Measurements from ENCODE around the gene HS3ST4.

The HS3ST4 gene

DNA sequence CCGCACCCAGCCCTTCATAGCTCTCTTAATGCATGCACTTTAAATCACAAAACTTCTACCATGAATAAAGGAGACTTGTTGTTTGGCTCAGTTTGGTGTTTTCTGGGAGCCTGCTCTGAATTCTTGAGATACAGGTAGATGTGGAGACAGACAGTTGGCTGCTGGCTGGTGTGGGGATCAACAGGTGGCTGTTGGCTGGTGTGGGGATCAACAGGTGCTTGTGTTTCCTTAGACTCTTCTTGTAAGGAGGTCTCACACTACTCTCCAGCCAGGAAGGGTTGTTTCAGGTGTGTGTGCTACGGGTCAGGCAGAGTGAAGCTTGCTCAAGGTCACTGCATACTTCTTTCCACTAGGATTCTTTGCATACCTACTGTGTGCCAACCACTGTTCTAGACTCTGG is 265.9 kb downstream of the HS3ST4 start:
- Histone ChIP-seq H3K4me2 (no peak overlapping the region), H3K27me3 (ENCODE audit: insufficient read depth, low read depth) (no peaks in the 10 kb centered on the region), H3K4me3 (IDR thresholded peaks at IDR 0.05; ENCODE audit: insufficient read depth, low read depth, low read length) (no peak overlapping the region), H3K27ac (no peak overlapping the region), H3K9ac (no peak overlapping the region), H3K4me1 (ENCODE audit: low read depth, poor library complexity, severe bottlenecking) (no peaks in the 10 kb centered on the region), H2AFZ (ENCODE audit: low read depth) (no peak overlapping the region), H3K79me2 (ENCODE audit: insufficient read depth, low read depth) (no peaks in the 10 kb centered on the region), H3K36me3 (ENCODE audit: insufficient read depth) (no peaks in the 10 kb centered on the region), H4K20me1 (ENCODE audit: insufficient read depth) (no peaks in the 10 kb centered on the region)
- TF ChIP-seq, protein P1, sequence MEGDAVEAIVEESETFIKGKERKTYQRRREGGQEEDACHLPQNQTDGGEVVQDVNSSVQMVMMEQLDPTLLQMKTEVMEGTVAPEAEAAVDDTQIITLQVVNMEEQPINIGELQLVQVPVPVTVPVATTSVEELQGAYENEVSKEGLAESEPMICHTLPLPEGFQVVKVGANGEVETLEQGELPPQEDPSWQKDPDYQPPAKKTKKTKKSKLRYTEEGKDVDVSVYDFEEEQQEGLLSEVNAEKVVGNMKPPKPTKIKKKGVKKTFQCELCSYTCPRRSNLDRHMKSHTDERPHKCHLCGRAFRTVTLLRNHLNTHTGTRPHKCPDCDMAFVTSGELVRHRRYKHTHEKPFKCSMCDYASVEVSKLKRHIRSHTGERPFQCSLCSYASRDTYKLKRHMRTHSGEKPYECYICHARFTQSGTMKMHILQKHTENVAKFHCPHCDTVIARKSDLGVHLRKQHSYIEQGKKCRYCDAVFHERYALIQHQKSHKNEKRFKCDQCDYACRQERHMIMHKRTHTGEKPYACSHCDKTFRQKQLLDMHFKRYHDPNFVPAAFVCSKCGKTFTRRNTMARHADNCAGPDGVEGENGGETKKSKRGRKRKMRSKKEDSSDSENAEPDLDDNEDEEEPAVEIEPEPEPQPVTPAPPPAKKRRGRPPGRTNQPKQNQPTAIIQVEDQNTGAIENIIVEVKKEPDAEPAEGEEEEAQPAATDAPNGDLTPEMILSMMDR (conservative IDR thresholded peaks at IDR 0.05; ENCODE audit: low read depth, low read length) = no peak

DNA sequence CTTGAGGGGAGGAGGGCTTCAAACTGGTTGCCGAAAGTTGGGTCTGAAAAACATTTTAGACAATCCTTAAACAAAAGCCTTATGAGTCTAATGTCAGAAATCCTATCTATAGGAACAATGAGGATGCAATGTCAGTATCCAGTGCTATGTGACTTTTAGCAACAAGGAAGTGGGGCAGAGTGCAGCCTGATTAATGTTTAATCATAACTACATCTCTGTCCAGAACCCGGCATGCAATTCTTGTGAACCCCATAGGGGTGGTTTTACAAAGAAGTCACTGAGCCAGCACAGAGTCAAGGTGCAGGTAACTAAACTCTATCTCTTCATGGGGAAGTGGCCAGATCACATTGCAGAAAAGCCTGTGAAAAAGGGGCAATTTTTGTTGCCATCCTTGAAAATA is 267.5 kb downstream of the HS3ST4 start:
- no peak overlapping the region for H3K4me2 ChIP-seq
- H3K4me1 ChIP-seq (ENCODE audit: low read depth, poor library complexity, severe bottlenecking) = peaks cover 4% of the 10 kb centered on the region
- H3K27ac ChIP-seq = no peak overlapping the region
- H2AFZ ChIP-seq (ENCODE audit: low read depth) = no peak overlapping the region
- H4K20me1 ChIP-seq (ENCODE audit: insufficient read depth) = no peaks in the 10 kb centered on the region
- no peaks in the 10 kb centered on the region for H3K36me3 ChIP-seq (ENCODE audit: insufficient read depth)
- no peak overlapping the region for H3K9ac ChIP-seq
- no peaks in the 10 kb centered on the region for H3K27me3 ChIP-seq (ENCODE audit: insufficient read depth, low read depth)
- no peaks in the 10 kb centered on the region for H3K79me2 ChIP-seq (ENCODE audit: insufficient read depth, low read depth)
- TF ChIP-seq, protein P1 (conservative IDR thresholded peaks at IDR 0.05; ENCODE audit: low read depth, low read length) = no peak
- H3K4me3 ChIP-seq (IDR thresholded peaks at IDR 0.05; ENCODE audit: insufficient read depth, low read depth, low read length) = no peak overlapping the region

DNA sequence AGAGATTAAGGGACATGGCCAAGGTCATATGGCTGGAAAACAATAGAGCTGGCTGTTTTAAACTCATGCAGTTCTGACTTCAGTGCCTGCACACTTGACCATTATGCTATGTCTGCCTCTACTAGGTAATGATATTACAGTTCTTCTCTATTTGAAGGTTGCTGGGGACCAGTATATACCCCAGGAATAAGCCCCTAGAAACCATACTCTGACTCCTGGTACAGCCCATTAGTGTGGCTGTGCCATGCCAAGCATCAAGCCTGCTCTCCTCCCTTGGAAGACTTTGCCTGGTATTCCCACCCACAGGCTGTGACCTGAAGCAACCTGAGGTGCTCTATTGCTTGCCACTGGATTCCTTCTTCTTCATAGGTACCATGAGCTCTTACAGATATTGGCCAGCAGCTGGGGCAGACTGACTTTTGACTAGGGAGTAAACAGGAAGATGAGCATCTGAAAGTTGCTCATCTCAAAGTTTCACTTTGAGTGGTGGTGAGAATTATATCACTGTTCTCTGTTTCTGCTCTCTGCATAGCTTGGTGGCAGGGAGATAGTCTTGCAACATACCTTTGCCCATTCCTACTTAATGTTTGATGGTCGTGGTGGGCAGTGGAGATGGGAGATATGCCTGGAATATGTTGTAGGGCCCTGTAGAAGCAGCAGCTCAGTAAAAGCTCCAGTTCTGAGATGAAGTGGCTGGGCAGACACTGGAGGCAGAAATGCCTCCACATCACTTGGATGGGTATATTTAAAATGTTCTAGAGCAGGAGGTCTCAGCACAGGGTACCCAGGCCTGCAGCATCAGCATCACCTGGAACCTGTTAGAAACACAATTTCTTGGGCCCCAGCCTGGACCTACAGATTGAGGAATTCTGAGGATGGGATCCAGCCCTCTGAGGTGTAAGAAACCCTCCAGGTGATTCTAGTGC is 274.7 kb downstream of the HS3ST4 start:
- H3K36me3 ChIP-seq (ENCODE audit: insufficient read depth) = no peaks in the 10 kb centered on the region
- no peaks in the 10 kb centered on the region for H3K27me3 ChIP-seq (ENCODE audit: insufficient read depth, low read depth)
- H4K20me1 ChIP-seq (ENCODE audit: insufficient read depth) = no peaks in the 10 kb centered on the region
- H2AFZ ChIP-seq (ENCODE audit: low read depth) = peak overlapping the region; percentile 15; the same call in 1 of the 2 replicates
- H3K4me2 ChIP-seq = peak overlapping the region; percentile 69
- peak overlapping the region; percentile 11 for H3K27ac ChIP-seq
- no peak overlapping the region for H3K4me3 ChIP-seq (IDR thresholded peaks at IDR 0.05; ENCODE audit: insufficient read depth, low read depth, low read length)
- TF ChIP-seq, protein P1 (conservative IDR thresholded peaks at IDR 0.05; ENCODE audit: low read depth, low read length) = no peak
- H3K79me2 ChIP-seq (ENCODE audit: insufficient read depth, low read depth) = no peaks in the 10 kb centered on the region
- no peak overlapping the region; the same call in 1 of the 2 replicates for H3K9ac ChIP-seq
- H3K4me1 ChIP-seq (ENCODE audit: low read depth, poor library complexity, severe bottlenecking) = peaks cover 35% of the 10 kb centered on the region

DNA sequence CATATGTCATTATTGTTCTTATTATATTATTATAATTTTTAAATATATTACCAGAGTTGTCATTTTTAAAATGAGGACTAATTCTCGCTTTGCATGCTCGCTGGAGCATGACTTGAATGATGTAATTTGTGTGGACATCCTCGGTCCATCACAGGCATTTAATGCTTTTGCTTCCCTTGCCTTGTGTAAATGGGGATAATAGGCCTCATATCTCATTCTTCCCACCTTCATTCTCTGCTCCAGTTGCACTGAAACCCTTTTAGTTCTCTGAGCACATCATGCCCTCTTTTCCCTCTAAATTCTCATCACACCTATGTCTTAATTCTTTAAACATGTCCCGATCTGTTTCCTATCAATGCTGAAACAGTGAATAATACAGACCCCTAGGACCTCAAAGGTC is 285.4 kb downstream of the HS3ST4 start:
- no peaks in the 10 kb centered on the region for H3K4me1 ChIP-seq (ENCODE audit: low read depth, poor library complexity, severe bottlenecking)
- no peaks in the 10 kb centered on the region for H3K36me3 ChIP-seq (ENCODE audit: insufficient read depth)
- H3K9ac ChIP-seq = no peak overlapping the region
- no peaks in the 10 kb centered on the region for H3K79me2 ChIP-seq (ENCODE audit: insufficient read depth, low read depth)
- TF ChIP-seq, protein P1 (conservative IDR thresholded peaks at IDR 0.05; ENCODE audit: low read depth, low read length) = no peak
- H3K4me3 ChIP-seq (IDR thresholded peaks at IDR 0.05; ENCODE audit: insufficient read depth, low read depth, low read length) = no peak overlapping the region
- no peaks in the 10 kb centered on the region for H4K20me1 ChIP-seq (ENCODE audit: insufficient read depth)
- H2AFZ ChIP-seq (ENCODE audit: low read depth) = no peak overlapping the region
- no peak overlapping the region for H3K27ac ChIP-seq
- H3K27me3 ChIP-seq (ENCODE audit: insufficient read depth, low read depth) = no peaks in the 10 kb centered on the region
- H3K4me2 ChIP-seq = no peak overlapping the region
